HUES64 (cell line): ENCODE measurements around the gene COASY. TPM values are rescaled to one million over a fixed set of nuclear protein-coding genes. Genes with fewer than 3 reads are reported as not detected.

Experiments
- H3K27ac ChIP-seq: 2 replicates; pipeline ENCODE4 v1.7.0; 2013; ENCODE audit warnings: low read depth, low read length, inconsistent platforms
- H3K27me3 ChIP-seq: 2 replicates; pipeline ENCODE4 v1.6.1; 2013; ENCODE audit warnings: mild to moderate bottlenecking, low read length; ENCODE audit not compliant: insufficient read depth
- H3K36me3 ChIP-seq: 2 replicates; pipeline ENCODE4 v1.6.1; 2013; ENCODE audit warnings: mild to moderate bottlenecking, low read length; ENCODE audit not compliant: insufficient read depth
- H3K4me1 ChIP-seq: 2 replicates; pipeline ENCODE4 v1.6.1; 2013; ENCODE audit warnings: mild to moderate bottlenecking, low read length, moderate library complexity; ENCODE audit not compliant: insufficient read depth
- H3K4me3 ChIP-seq: 2 replicates; pipeline ENCODE4 v1.5.1; 2013; ENCODE audit warnings: mild to moderate bottlenecking, low read length, moderate library complexity
- H3K9ac ChIP-seq: 2 replicates; pipeline ENCODE4 v1.6.1; 2013; ENCODE audit warnings: mild to moderate bottlenecking, low read depth, low read length
- H3K9me3 ChIP-seq: 2 replicates; pipeline ENCODE4 v1.6.1; 2013; ENCODE audit warnings: low read depth, low read length; ENCODE audit not compliant: insufficient read depth
- WGBS: fragments of 150-250, 120-280 bp; methylation state at CpG from one replicate; pipeline ENCODE4 v1.1.7; 2013; ENCODE audit warnings: missing lambda C conversion rate; 5-methylcytosine and 5-hydroxymethylcytosine counted together
- polyA plus RNA-seq, 2 experiments: library from polyadenylated mRNA; stranded (reverse); fragments of 50-300 nt; gene quantifications; one replicate each; pipeline ENCODE4 v1.2.3, GENCODE V29; 2013

The COASY gene
- 54.2 TPM for polyA plus RNA-seq (2013, experiment 1 of 2)
- polyA plus RNA-seq (2013, experiment 2 of 2): 54.0 TPM

GRCh38 chr17:42561897-42562387 lies at the start of gene COASY:
TSS of gene COASY (plus strand) at chr17:42562148. CDS start at chr17:42562623, 475 bp downstream.
- no peaks in the 10 kb centered on the region for H3K27me3 ChIP-seq
- H3K9ac ChIP-seq: peak within 1 kb of the TSS; percentile 85
- H3K9me3 ChIP-seq: no peaks in the 10 kb centered on the region
- peaks cover 27% of the 10 kb centered on the region for H3K36me3 ChIP-seq
- H3K27ac ChIP-seq: peak within 1 kb of the TSS; percentile 77
- WGBS: 1% methylated on average over 26 of the region's 26 CpGs
- peaks cover 5% of the 10 kb centered on the region; the same call in 1 of the 2 replicates for H3K4me1 ChIP-seq
- H3K4me3 ChIP-seq: peak within 1 kb of the TSS; percentile 87

GRCh38 chr17:42512246-42512645 lies 49.7 kb upstream of the COASY start:
- H3K9ac ChIP-seq: no peak overlapping the region
- H3K4me1 ChIP-seq: no peaks in the 10 kb centered on the region
- no peak overlapping the region for H3K4me3 ChIP-seq
- no peak overlapping the region for H3K27ac ChIP-seq
- no peaks in the 10 kb centered on the region for H3K9me3 ChIP-seq
- H3K36me3 ChIP-seq: peaks cover 37% of the 10 kb centered on the region
- H3K27me3 ChIP-seq: no peaks in the 10 kb centered on the region
- 97% methylated on average over 9 of the region's 9 CpGs for WGBS

- Histone ChIP-seq H3K4me3 (no peak overlapping the region), H3K9ac (no peak overlapping the region), H3K27ac (no peak overlapping the region), H3K4me1 (no peaks in the 10 kb centered on the region), H3K9me3 (no peaks in the 10 kb centered on the region), H3K27me3 (no peaks in the 10 kb centered on the region), H3K36me3 (peaks cover 31% of the 10 kb centered on the region)
- 87% methylated on average over 6 of the region's 6 CpGs for WGBS
Measured at GRCh38 chr17:42512733-42513251, 49.2 kb upstream of the COASY start.

- no peaks in the 10 kb centered on the region for H3K9me3 ChIP-seq
- H3K27me3 ChIP-seq: no peaks in the 10 kb centered on the region
- H3K27ac ChIP-seq: no peak overlapping the region
- 96% methylated on average over 11 of the region's 11 CpGs for WGBS
- H3K4me3 ChIP-seq: no peak overlapping the region
- peaks cover 26% of the 10 kb centered on the region for H3K36me3 ChIP-seq
- no peak overlapping the region for H3K9ac ChIP-seq
- H3K4me1 ChIP-seq: peaks cover 1% of the 10 kb centered on the region; the same call in 1 of the 2 replicates
Measured at GRCh38 chr17:42513686-42514085, 48.3 kb upstream of the COASY start.

- Histone ChIP-seq H3K9ac (no peak overlapping the region), H3K27me3 (no peaks in the 10 kb centered on the region), H3K4me1 (peaks cover 7% of the 10 kb centered on the region; the same call in 1 of the 2 replicates), H3K9me3 (no peaks in the 10 kb centered on the region), H3K36me3 (peaks cover 21% of the 10 kb centered on the region), H3K4me3 (no peak overlapping the region), H3K27ac (no peak overlapping the region)
- whole genome bisulfite sequencing: 97% methylated on average over 11 of the region's 11 CpGs
Measured at GRCh38 chr17:42514279-42514678, 47.7 kb upstream of the COASY start.

GRCh38 chr17:42514867-42515266 lies 47.1 kb upstream of the COASY start:
- Histone ChIP-seq H3K36me3 (peaks cover 21% of the 10 kb centered on the region), H3K27me3 (no peaks in the 10 kb centered on the region), H3K4me1 (peaks cover 13% of the 10 kb centered on the region), H3K9me3 (no peaks in the 10 kb centered on the region), H3K27ac (no peak overlapping the region), H3K4me3 (no peak overlapping the region), H3K9ac (no peak overlapping the region)
- WGBS: 95% methylated on average over 8 of the region's 8 CpGs

- no peaks in the 10 kb centered on the region for H3K9me3 ChIP-seq
- peaks cover 25% of the 10 kb centered on the region for H3K36me3 ChIP-seq
- H3K9ac ChIP-seq: no peak overlapping the region
- H3K27ac ChIP-seq: no peak overlapping the region
- 31% methylated on average over 9 of the region's 9 CpGs for WGBS
- no peaks in the 10 kb centered on the region for H3K27me3 ChIP-seq
- H3K4me3 ChIP-seq: no peak overlapping the region
- H3K4me1 ChIP-seq: peaks cover 23% of the 10 kb centered on the region
Measured at GRCh38 chr17:42517516-42517915, 44.4 kb upstream of the COASY start.

GRCh38 chr17:42518046-42518754 lies 43.7 kb upstream of the COASY start:
- WGBS: 87% methylated on average over 8 of the region's 9 CpGs
- no peak overlapping the region for H3K27ac ChIP-seq
- no peak overlapping the region for H3K4me3 ChIP-seq
- H3K36me3 ChIP-seq: peaks cover 25% of the 10 kb centered on the region
- H3K9me3 ChIP-seq: no peaks in the 10 kb centered on the region
- peaks cover 23% of the 10 kb centered on the region for H3K4me1 ChIP-seq
- H3K27me3 ChIP-seq: no peaks in the 10 kb centered on the region
- H3K9ac ChIP-seq: no peak overlapping the region

- Histone ChIP-seq H3K4me1 (peaks cover 23% of the 10 kb centered on the region), H3K36me3 (peaks cover 20% of the 10 kb centered on the region), H3K27ac (peak overlapping the region; percentile 94), H3K9ac (peak overlapping the region; percentile 69; the same call in 1 of the 2 replicates), H3K9me3 (no peaks in the 10 kb centered on the region), H3K4me3 (no peak overlapping the region), H3K27me3 (no peaks in the 10 kb centered on the region)
- WGBS: 82% methylated on average over 6 of the region's 6 CpGs
Measured at GRCh38 chr17:42518755-42519545, 43.0 kb upstream of the COASY start.

- peaks cover 14% of the 10 kb centered on the region for H3K36me3 ChIP-seq
- peaks cover 23% of the 10 kb centered on the region for H3K4me1 ChIP-seq
- H3K27ac ChIP-seq: peak overlapping the region; percentile 94
- WGBS: 28% methylated on average over 12 of the region's 12 CpGs
- H3K4me3 ChIP-seq: 0 out of 2 replicates have a peak overlapping the region, but pooled peaks have one; percentile 5
- no peaks in the 10 kb centered on the region for H3K27me3 ChIP-seq
- H3K9ac ChIP-seq: peak overlapping the region; percentile 69; the same call in 1 of the 2 replicates
- H3K9me3 ChIP-seq: no peaks in the 10 kb centered on the region
Measured at GRCh38 chr17:42519546-42520491, 42.1 kb upstream of the COASY start.
